Measurements from ENCODE around the gene VPS16. TPM values are rescaled to one million over a fixed set of nuclear protein-coding genes. Genes with fewer than 3 reads are reported as not detected.

Gene VPS16
- total RNA-seq, 1 experiment from 2014 or later, result 26.2 TPM

DNA sequence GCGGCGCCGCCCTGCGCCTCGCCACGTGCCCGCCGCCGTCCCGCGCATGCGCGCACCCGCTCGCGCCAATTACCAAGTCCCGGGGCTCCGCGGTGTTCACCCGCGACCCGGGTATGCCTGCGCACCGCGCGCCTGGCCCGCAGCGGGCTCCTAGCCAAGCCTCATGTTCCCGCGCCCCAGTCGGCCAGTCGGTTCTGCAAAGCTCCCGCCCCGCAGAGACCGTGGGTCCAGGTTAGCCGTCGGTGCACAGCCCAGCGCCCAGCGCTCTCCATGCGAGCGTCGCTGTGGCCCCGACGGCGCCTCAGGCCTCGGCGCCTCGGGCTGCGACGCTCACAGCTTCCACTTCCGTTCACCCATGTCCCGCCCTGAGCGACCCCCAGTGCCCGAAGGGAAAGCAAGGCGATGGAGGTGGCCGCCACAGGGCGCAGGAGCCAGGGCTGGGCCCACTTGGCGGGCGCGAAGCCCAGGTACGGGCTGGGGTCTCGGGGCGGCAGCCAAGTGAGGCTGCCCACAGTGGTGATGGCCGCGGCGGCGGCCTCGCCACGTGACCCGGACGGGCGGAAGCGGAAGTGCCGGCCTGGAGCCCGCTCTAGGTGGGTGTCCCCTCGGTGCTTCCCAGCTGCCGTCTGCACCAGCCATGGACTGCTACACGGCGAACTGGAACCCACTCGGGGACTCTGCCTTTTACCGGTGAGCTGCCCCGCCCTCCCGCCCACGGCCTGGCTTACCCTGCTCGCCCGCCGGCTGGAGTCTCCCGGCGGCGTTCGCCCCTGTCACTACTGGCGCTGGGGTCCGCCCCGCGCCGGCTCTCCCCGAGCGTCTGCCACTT, at the start of gene VPS16, which contains the start of gene PCED1A (continued):
- no peak for TF ChIP-seq PRRX2 (CRISPR knock-in tag; IDR thresholded peaks at IDR 0.05)
- TF ChIP-seq, protein P1, sequence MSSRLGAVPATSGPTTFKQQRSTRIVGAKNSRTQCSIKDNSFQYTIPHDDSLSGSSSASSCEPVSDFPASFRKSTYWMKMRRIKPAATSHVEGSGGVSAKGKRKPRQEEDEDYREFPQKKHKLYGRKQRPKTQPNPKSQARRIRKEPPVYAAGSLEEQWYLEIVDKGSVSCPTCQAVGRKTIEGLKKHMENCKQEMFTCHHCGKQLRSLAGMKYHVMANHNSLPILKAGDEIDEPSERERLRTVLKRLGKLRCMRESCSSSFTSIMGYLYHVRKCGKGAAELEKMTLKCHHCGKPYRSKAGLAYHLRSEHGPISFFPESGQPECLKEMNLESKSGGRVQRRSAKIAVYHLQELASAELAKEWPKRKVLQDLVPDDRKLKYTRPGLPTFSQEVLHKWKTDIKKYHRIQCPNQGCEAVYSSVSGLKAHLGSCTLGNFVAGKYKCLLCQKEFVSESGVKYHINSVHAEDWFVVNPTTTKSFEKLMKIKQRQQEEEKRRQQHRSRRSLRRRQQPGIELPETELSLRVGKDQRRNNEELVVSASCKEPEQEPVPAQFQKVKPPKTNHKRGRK (CRISPR knock-in tag; IDR thresholded peaks at IDR 0.05; ENCODE audit: borderline replicate concordance), result no peak
- no peak for TF ChIP-seq ZNF232 (CRISPR knock-in tag; IDR thresholded peaks at IDR 0.05)
- peak; percentile 71 for TF ChIP-seq ESRRA (CRISPR knock-in tag; IDR thresholded peaks at IDR 0.05; ENCODE audit: borderline replicate concordance)
- peak; percentile 86 for TF ChIP-seq GABPB1 (CRISPR knock-in tag; IDR thresholded peaks at IDR 0.05)
- TF ChIP-seq, protein P2, sequence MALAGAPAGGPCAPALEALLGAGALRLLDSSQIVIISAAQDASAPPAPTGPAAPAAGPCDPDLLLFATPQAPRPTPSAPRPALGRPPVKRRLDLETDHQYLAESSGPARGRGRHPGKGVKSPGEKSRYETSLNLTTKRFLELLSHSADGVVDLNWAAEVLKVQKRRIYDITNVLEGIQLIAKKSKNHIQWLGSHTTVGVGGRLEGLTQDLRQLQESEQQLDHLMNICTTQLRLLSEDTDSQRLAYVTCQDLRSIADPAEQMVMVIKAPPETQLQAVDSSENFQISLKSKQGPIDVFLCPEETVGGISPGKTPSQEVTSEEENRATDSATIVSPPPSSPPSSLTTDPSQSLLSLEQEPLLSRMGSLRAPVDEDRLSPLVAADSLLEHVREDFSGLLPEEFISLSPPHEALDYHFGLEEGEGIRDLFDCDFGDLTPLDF (CRISPR knock-in tag; IDR thresholded peaks at IDR 0.05), result no peak
- peak; percentile 77; the same call in 1 of the 2 replicates for TF ChIP-seq NR3C1 (CRISPR knock-in tag; conservative IDR thresholded peaks at IDR 0.05; ENCODE audit: low read depth)
- TF ChIP-seq, protein P3, sequence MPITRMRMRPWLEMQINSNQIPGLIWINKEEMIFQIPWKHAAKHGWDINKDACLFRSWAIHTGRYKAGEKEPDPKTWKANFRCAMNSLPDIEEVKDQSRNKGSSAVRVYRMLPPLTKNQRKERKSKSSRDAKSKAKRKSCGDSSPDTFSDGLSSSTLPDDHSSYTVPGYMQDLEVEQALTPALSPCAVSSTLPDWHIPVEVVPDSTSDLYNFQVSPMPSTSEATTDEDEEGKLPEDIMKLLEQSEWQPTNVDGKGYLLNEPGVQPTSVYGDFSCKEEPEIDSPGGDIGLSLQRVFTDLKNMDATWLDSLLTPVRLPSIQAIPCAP (CRISPR knock-in tag; IDR thresholded peaks at IDR 0.05), result peak; percentile 81; the same call in 1 of the 2 replicates
- no peak for TF ChIP-seq GTF2I (CRISPR knock-in tag; conservative IDR thresholded peaks at IDR 0.05)
- TF ChIP-seq NR2C2 (CRISPR knock-in tag; IDR thresholded peaks at IDR 0.05), result no peak
- TF ChIP-seq, protein P4, sequence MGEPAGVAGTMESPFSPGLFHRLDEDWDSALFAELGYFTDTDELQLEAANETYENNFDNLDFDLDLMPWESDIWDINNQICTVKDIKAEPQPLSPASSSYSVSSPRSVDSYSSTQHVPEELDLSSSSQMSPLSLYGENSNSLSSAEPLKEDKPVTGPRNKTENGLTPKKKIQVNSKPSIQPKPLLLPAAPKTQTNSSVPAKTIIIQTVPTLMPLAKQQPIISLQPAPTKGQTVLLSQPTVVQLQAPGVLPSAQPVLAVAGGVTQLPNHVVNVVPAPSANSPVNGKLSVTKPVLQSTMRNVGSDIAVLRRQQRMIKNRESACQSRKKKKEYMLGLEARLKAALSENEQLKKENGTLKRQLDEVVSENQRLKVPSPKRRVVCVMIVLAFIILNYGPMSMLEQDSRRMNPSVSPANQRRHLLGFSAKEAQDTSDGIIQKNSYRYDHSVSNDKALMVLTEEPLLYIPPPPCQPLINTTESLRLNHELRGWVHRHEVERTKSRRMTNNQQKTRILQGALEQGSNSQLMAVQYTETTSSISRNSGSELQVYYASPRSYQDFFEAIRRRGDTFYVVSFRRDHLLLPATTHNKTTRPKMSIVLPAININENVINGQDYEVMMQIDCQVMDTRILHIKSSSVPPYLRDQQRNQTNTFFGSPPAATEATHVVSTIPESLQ (CRISPR knock-in tag; IDR thresholded peaks at IDR 0.05), result no peak
- 0 out of 2 replicates have a peak, but pooled peaks have one; percentile 51 for TF ChIP-seq ZNF317 (CRISPR knock-in tag; IDR thresholded peaks at IDR 0.05; ENCODE audit: borderline replicate concordance, low read depth)
- peak; percentile 46; the same call in 1 of the 2 replicates for TF ChIP-seq SP1 (CRISPR knock-in tag; conservative IDR thresholded peaks at IDR 0.05)
- no peak; the same call in 1 of the 2 replicates for TF ChIP-seq KAT7 (CRISPR knock-in tag; IDR thresholded peaks at IDR 0.05; ENCODE audit: borderline replicate concordance)
- no peak for TF ChIP-seq NFATC4 (CRISPR knock-in tag; IDR thresholded peaks at IDR 0.05)
- TF ChIP-seq HMGA2 (CRISPR knock-in tag; IDR thresholded peaks at IDR 0.05), result no peak
- no peak for TF ChIP-seq CBFB (CRISPR knock-in tag; IDR thresholded peaks at IDR 0.05; ENCODE audit: low read depth)
- TF ChIP-seq NFE2L1 (CRISPR knock-in tag; IDR thresholded peaks at IDR 0.05), result no peak
- TF ChIP-seq, protein P5, sequence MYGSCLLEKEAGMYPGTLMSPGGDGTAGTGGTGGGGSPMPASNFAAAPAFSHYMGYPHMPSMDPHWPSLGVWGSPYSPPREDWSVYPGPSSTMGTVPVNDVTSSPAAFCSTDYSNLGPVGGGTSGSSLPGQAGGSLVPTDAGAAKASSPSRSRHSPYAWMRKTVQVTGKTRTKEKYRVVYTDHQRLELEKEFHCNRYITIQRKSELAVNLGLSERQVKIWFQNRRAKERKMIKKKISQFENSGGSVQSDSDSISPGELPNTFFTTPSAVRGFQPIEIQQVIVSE (CRISPR knock-in tag; IDR thresholded peaks at IDR 0.05; ENCODE audit: borderline replicate concordance), result no peak
- no peak for TF ChIP-seq ZNF423 (CRISPR knock-in tag; IDR thresholded peaks at IDR 0.05)
- TF ChIP-seq, protein P6, sequence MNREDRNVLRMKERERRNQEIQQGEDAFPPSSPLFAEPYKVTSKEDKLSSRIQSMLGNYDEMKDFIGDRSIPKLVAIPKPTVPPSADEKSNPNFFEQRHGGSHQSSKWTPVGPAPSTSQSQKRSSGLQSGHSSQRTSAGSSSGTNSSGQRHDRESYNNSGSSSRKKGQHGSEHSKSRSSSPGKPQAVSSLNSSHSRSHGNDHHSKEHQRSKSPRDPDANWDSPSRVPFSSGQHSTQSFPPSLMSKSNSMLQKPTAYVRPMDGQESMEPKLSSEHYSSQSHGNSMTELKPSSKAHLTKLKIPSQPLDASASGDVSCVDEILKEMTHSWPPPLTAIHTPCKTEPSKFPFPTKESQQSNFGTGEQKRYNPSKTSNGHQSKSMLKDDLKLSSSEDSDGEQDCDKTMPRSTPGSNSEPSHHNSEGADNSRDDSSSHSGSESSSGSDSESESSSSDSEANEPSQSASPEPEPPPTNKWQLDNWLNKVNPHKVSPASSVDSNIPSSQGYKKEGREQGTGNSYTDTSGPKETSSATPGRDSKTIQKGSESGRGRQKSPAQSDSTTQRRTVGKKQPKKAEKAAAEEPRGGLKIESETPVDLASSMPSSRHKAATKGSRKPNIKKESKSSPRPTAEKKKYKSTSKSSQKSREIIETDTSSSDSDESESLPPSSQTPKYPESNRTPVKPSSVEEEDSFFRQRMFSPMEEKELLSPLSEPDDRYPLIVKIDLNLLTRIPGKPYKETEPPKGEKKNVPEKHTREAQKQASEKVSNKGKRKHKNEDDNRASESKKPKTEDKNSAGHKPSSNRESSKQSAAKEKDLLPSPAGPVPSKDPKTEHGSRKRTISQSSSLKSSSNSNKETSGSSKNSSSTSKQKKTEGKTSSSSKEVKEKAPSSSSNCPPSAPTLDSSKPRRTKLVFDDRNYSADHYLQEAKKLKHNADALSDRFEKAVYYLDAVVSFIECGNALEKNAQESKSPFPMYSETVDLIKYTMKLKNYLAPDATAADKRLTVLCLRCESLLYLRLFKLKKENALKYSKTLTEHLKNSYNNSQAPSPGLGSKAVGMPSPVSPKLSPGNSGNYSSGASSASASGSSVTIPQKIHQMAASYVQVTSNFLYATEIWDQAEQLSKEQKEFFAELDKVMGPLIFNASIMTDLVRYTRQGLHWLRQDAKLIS (CRISPR knock-in tag; IDR thresholded peaks at IDR 0.05; ENCODE audit: borderline replicate concordance), result no peak
- TF ChIP-seq MYBL2 (CRISPR knock-in tag; IDR thresholded peaks at IDR 0.05), result peak; percentile 86
- TF ChIP-seq FOXJ3 (CRISPR knock-in tag; IDR thresholded peaks at IDR 0.05; ENCODE audit: borderline replicate concordance), result no peak
- TF ChIP-seq, protein P7, sequence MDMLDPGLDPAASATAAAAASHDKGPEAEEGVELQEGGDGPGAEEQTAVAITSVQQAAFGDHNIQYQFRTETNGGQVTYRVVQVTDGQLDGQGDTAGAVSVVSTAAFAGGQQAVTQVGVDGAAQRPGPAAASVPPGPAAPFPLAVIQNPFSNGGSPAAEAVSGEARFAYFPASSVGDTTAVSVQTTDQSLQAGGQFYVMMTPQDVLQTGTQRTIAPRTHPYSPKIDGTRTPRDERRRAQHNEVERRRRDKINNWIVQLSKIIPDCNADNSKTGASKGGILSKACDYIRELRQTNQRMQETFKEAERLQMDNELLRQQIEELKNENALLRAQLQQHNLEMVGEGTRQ (CRISPR knock-in tag; IDR thresholded peaks at IDR 0.05), result peak; percentile 99
- no peak for TF ChIP-seq JAZF1 (CRISPR knock-in tag; IDR thresholded peaks at IDR 0.05)
- no peak; the same call in 1 of the 2 replicates for TF ChIP-seq SMAD3 (CRISPR knock-in tag; IDR thresholded peaks at IDR 0.05; ENCODE audit: borderline replicate concordance)
- TF ChIP-seq, protein P8, sequence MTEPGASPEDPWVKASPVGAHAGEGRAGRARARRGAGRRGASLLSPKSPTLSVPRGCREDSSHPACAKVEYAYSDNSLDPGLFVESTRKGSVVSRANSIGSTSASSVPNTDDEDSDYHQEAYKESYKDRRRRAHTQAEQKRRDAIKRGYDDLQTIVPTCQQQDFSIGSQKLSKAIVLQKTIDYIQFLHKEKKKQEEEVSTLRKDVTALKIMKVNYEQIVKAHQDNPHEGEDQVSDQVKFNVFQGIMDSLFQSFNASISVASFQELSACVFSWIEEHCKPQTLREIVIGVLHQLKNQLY (CRISPR knock-in tag; IDR thresholded peaks at IDR 0.05), result no peak
